ENCODE results near the gene EEFSEC. TPM values are rescaled to one million over a fixed set of nuclear protein-coding genes. Genes with fewer than 3 reads are reported as not detected.

EEFSEC gene
- 21.0 and 21.3 TPM in 2 replicates for total RNA-seq (2021)
- percentile 72 among the genes with signal in this experiment for Bru-seq, nascent RNA
- BruChase-seq, experiment 1, labeled RNA remaining after a 2-hour chase = percentile 65 among the genes with signal in this experiment
- percentile 59 among the genes with signal in this experiment for BruChase-seq, experiment 2, labeled RNA remaining after a 6-hour chase
- long read RNA-seq, transcript EEFSEC-201 (7 exons, 2,232 nt) = major isoform, 37 of 53 reads
- long read RNA-seq, partial matches to known transcripts = 4 of 53 reads
- long read RNA-seq, other reads (novel, unspliced or antisense) = 12 of 53 reads

- H3K4me3 ChIP-seq = peak within 1 kb of the TSS; percentile 96
- peak within 1 kb of the TSS; percentile 70 for H3K27ac ChIP-seq
- TF ChIP-seq EZH2 (IDR thresholded peaks at IDR 0.05; ENCODE audit: low read depth) = no peak
- TF ChIP-seq CTCF (conservative IDR thresholded peaks at IDR 0.05) = no peak
- H3K9me3 ChIP-seq (ENCODE audit: insufficient read depth, low read depth) = no peaks in the 10 kb centered on the region; the same call in 1 of the 2 replicates
- no peaks in the 10 kb centered on the region for H4K20me1 ChIP-seq (ENCODE audit: insufficient read depth)
- intact Hi-C loops (cut with micrococcal nuclease; ENCODE audit: unreplicated experiment) = loop anchor here (1.0 kb wide), 1 partner anchor 30 kb away; the partner anchor contains the start of gene RUVBL1
- no peaks in the 10 kb centered on the region for H3K9me2 ChIP-seq (ENCODE audit: insufficient read depth)
- peaks cover 9% of the 10 kb centered on the region for H3K4me1 ChIP-seq (replicated peaks; ENCODE audit: insufficient read depth)
- peaks cover 29% of the 10 kb centered on the region for H3K79me2 ChIP-seq (ENCODE audit: low read depth)
- TSS peak; percentile 42 for BruUV-seq (replicated peaks)
- peaks cover 19% of the 10 kb centered on the region; the same call in 1 of the 2 replicates for H3K36me3 ChIP-seq (ENCODE audit: low read depth)
- peaks cover 25% of the 10 kb centered on the region; the same call in 1 of the 2 replicates for H3F3A ChIP-seq (ENCODE audit: insufficient read depth, low read depth)
- DNase-seq = peak; percentile 61 to 88
- POLR2A ChIA-PET (ENCODE audit: unreplicated experiment) = interaction anchor here (0.6 to 0.8 kb wide), 7 partner anchors 29 to 1275 kb away, joined by 3 to 15 read pairs (median 5); partner anchors contain the start of gene EFCAB12
- CTCF ChIA-PET = interaction anchor here (0.6 to 0.7 kb wide), 3 partner anchors 90 to 850 kb away, joined by 4 to 5 read pairs (median 4); no protein-coding TSS in a partner anchor
- H2AFZ ChIP-seq = peak within 1 kb of the TSS; percentile 98
- H3K4me2 ChIP-seq = peak within 1 kb of the TSS; percentile 99
- no peaks in the 10 kb centered on the region for H3K27me3 ChIP-seq (ENCODE audit: insufficient read depth, low read depth)
Measured at GRCh38 chr3:128153156-128154041, at the start of gene EEFSEC. Gene EEFSEC, plus strand, starts transcription at chr3:128153481. Its CDS starts 27 bp downstream, at chr3:128153508.

GRCh38 chr3:128107834-128108233 lies 45.4 kb upstream of the EEFSEC start:
- TF ChIP-seq EZH2 (IDR thresholded peaks at IDR 0.05; ENCODE audit: low read depth) (no peak), CTCF (conservative IDR thresholded peaks at IDR 0.05) (no peak)
- no peaks in the 10 kb centered on the region; the same call in 1 of the 2 replicates for H3F3A ChIP-seq (ENCODE audit: insufficient read depth, low read depth)
- H3K4me1 ChIP-seq (replicated peaks; ENCODE audit: insufficient read depth) = no peaks in the 10 kb centered on the region
- no peak overlapping the region for H3K4me2 ChIP-seq
- DNase-seq = no peak
- POLR2A ChIA-PET (ENCODE audit: unreplicated experiment) = no interaction called here
- H4K20me1 ChIP-seq (ENCODE audit: insufficient read depth) = peaks cover 53% of the 10 kb centered on the region
- no peak overlapping the region for H3K4me3 ChIP-seq
- H3K27me3 ChIP-seq (ENCODE audit: insufficient read depth, low read depth) = no peaks in the 10 kb centered on the region
- H3K36me3 ChIP-seq (ENCODE audit: low read depth) = peaks cover 28% of the 10 kb centered on the region
- H3K9me2 ChIP-seq (ENCODE audit: insufficient read depth) = no peaks in the 10 kb centered on the region
- CTCF ChIA-PET = no interaction called here
- H3K79me2 ChIP-seq (ENCODE audit: low read depth) = peaks cover 12% of the 10 kb centered on the region
- intact Hi-C loops (cut with micrococcal nuclease; ENCODE audit: unreplicated experiment) = no loop called here
- H3K9me3 ChIP-seq (ENCODE audit: insufficient read depth, low read depth) = no peaks in the 10 kb centered on the region
- no peak overlapping the region for H3K27ac ChIP-seq
- TSS peak; percentile 21 for BruUV-seq (replicated peaks)
- no peak overlapping the region for H2AFZ ChIP-seq

GRCh38 chr3:128111147-128111546 lies 42.1 kb upstream of the EEFSEC start:
- Histone ChIP-seq H3K4me1 (replicated peaks; ENCODE audit: insufficient read depth) (no peaks in the 10 kb centered on the region), H3F3A (ENCODE audit: insufficient read depth, low read depth) (no peaks in the 10 kb centered on the region; the same call in 1 of the 2 replicates), H3K79me2 (ENCODE audit: low read depth) (peaks cover 34% of the 10 kb centered on the region), H3K27ac (no peak overlapping the region), H2AFZ (no peak overlapping the region), H3K4me2 (no peak overlapping the region), H3K9me3 (ENCODE audit: insufficient read depth, low read depth) (no peaks in the 10 kb centered on the region), H3K27me3 (ENCODE audit: insufficient read depth, low read depth) (no peaks in the 10 kb centered on the region), H3K9me2 (ENCODE audit: insufficient read depth) (no peaks in the 10 kb centered on the region), H3K36me3 (ENCODE audit: low read depth) (peaks cover 40% of the 10 kb centered on the region), H3K4me3 (no peak overlapping the region), H4K20me1 (ENCODE audit: insufficient read depth) (peaks cover 62% of the 10 kb centered on the region)
- intact Hi-C loops (cut with micrococcal nuclease; ENCODE audit: unreplicated experiment) = no loop called here
- ChIA-PET POLR2A (ENCODE audit: unreplicated experiment) (no interaction called here), CTCF (no interaction called here)
- TF ChIP-seq EZH2 (IDR thresholded peaks at IDR 0.05; ENCODE audit: low read depth) = no peak
- TF ChIP-seq CTCF (conservative IDR thresholded peaks at IDR 0.05) = no peak
- no peak for DNase-seq
- BruUV-seq (replicated peaks) = no TSS peak
